Spleen (tissue), 7 donors: Measurements from ENCODE around the gene PRDM13.

Source experiments
- POLR2A ChIP-seq, 3 donors: fragments of 450-650 bp; IDR thresholded peaks; one replicate each; pipeline ENCODE4 v1.5.1; 2017; ENCODE audit warnings: antibody characterized with exemption in 3 of 3, mild to moderate bottlenecking in 1 of 3
- TF ChIP-seq, protein P1 (sequence below), 11 experiments: fragments of 200-600 bp in 7 of 11; fragments of 450-650 bp in 4 of 11; sonication (generic) in 4 of 11; IDR thresholded peaks in 8 of 11; conservative IDR thresholded peaks in 3 of 11; 1 replicate in 7 of 11; 2 replicates in 4 of 11; pipeline versions ENCODE4 v1.4.0 to v1.8.0; 2016 to 2021; ENCODE audit warnings: antibody characterized with exemption in 11 of 11, inconsistent platforms in 4 of 11, mild to moderate bottlenecking in 1 of 11
- donor health status: DM: no; HTN: no; CAD: no; lungs with moderate emphysema.
- donor health status: DM: no; HTN: no; CAD: no.
- donor health status: DM: no; HTN: no; CAD: no.

DNA sequence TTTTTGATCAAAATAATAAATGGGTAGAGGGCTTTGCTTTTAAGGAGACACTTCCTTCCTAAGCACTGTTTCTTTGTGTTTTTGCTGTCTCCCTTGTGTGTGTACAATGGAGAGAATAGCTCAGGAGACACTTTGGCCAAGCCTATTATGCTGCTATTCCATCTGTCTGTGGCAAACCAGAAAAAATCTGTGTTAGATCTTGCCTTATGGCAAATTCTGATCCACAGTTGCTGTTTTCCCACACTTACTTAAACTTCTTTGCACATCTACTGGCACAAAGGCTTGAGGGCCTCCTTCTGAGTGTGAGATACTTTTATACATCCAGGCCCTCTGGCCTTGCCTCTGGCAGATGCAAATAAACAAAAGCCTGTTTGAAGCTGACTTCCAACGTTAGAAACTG is 53.6 kb downstream of the PRDM13 start:
- TF ChIP-seq POLR2A (IDR thresholded peaks at IDR 0.05), result no peak
- TF ChIP-seq, protein P1, sequence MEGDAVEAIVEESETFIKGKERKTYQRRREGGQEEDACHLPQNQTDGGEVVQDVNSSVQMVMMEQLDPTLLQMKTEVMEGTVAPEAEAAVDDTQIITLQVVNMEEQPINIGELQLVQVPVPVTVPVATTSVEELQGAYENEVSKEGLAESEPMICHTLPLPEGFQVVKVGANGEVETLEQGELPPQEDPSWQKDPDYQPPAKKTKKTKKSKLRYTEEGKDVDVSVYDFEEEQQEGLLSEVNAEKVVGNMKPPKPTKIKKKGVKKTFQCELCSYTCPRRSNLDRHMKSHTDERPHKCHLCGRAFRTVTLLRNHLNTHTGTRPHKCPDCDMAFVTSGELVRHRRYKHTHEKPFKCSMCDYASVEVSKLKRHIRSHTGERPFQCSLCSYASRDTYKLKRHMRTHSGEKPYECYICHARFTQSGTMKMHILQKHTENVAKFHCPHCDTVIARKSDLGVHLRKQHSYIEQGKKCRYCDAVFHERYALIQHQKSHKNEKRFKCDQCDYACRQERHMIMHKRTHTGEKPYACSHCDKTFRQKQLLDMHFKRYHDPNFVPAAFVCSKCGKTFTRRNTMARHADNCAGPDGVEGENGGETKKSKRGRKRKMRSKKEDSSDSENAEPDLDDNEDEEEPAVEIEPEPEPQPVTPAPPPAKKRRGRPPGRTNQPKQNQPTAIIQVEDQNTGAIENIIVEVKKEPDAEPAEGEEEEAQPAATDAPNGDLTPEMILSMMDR (IDR thresholded peaks at IDR 0.05 in 8 of 11, conservative IDR thresholded peaks at IDR 0.05 in 3 of 11), result no peak
